IPS DF 4.7 (cell line): ENCODE data around the gene SUCO.
"Not testable (repeated sequence)": the region's sequence is repeated elsewhere in the genome, so short reads cannot be mapped to it uniquely, and the experiment has no call there.

ENCODE experiments used
- DNase-seq: peaks from one replicate; pipeline ENCODE4 v3.0.0-alpha.2; 2013; ENCODE audit warnings: low spot score; ENCODE audit errors: extremely low read depth

Gene SUCO

GRCh38 chr1:172557270-172557669 is 24.3 kb downstream of the SUCO start:
- no peak for DNase-seq

- no peak for DNase-seq
Observed at GRCh38 chr1:172559572-172560210, 26.7 kb downstream of the SUCO start.

DNA sequence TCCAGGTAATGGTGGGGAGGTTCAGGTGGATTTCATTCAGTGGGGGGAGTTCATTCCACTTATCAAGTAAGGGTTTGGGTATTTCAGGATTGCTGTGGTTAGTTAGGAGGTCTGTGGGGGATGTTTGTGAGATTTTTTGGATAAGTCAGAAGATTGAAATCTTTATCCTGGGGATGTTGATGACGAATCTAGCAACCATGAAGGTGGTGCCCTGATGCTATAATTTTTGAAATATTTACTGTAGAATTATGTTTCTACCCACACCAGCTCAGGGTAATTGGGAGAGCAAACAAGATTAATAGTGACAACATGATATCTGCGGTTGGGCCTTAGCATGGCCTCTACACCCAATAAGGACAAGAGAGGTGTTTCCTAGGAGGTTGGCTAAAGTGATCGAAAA is 28.3 kb downstream of the SUCO start:
- no peak for DNase-seq

GRCh38 chr1:172566196-172566997 is 33.4 kb downstream of the SUCO start:
- DNase-seq, result no peak

GRCh38 chr1:172567720-172568119 is 34.8 kb downstream of the SUCO start:
- no peak for DNase-seq

- no peak for DNase-seq
Observed at GRCh38 chr1:172574080-172574479, 41.1 kb downstream of the SUCO start.

GRCh38 chr1:172578586-172578985 is 45.6 kb downstream of the SUCO start:
- no peak for DNase-seq

DNA sequence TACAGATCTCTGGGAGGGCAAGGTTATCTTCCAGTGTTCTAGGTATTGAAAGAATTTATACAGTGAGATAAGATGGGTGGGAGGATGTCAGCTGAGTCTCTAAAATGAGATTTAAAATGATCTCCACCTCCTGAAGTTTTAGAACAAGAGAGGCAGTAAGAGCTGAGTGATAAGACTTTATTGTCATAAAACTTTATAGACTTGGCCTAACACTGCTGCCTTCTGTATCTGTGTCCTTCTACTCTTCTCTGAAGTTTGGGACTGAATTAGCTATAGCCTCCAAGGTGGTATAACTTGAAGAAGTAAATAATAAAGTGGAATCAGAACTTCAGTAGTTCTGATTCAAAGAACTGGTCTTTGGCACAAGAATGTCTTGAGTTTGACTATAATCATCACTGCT is 48.3 kb downstream of the SUCO start:
- no peak for DNase-seq

GRCh38 chr1:172581779-172582178 is 48.8 kb downstream of the SUCO start:
- DNase-seq, result no peak

GRCh38 chr1:172582889-172583288 is 49.9 kb downstream of the SUCO start:
- no peak for DNase-seq

- no peak for DNase-seq
Observed at GRCh38 chr1:172585348-172585747, 52.4 kb downstream of the SUCO start.

DNA sequence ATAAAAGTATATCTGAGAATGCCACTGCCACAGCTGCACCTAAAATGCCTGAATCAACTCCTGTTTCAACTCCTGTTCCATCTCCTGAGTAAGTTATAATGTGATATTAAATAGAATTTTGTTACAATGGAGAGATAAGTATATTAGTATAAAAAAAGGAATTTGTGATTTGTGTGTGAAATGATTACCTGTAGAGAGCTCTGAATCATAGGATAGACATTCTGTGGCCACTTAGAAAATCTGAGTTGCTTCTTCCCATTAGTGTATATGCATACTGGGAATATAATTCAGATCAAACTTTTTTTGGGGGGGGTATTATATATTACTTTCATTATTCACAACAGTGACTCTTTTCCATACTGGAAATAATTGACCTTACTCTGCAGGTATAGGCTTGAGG is 52.9 kb downstream of the SUCO start:
- no peak for DNase-seq

- DNase-seq, result no peak
Observed at GRCh38 chr1:172588296-172589291, 55.6 kb downstream of the SUCO start.

GRCh38 chr1:172589553-172589952 is 56.6 kb downstream of the SUCO start:
- DNase-seq, result no peak

DNA sequence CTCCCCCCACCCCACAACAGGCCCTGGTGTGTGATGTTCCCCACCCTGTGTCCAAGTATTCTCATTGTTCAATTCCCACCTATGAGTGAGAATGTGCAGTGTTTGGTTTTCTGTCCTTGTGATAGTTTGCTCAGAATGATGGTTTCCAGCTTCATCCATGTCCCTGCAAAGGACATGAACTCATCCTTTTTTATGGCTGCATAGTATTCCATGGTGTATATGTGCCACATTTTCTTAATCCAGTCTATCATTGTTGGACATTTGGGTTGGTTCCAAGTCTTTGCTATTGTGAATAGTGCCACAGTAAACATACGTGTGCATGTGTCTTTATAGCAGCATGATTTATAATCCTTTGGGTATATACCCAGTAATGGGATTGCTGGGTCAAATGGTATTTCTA is 58.5 kb downstream of the SUCO start:
- DNase-seq, result not testable (repeated sequence)

- DNase-seq, result not testable (repeated sequence)
Observed at GRCh38 chr1:172595066-172595465, 62.1 kb downstream of the SUCO start.

GRCh38 chr1:172596782-172597181 is 63.8 kb downstream of the SUCO start:
- DNase-seq, result not testable (repeated sequence)

DNA sequence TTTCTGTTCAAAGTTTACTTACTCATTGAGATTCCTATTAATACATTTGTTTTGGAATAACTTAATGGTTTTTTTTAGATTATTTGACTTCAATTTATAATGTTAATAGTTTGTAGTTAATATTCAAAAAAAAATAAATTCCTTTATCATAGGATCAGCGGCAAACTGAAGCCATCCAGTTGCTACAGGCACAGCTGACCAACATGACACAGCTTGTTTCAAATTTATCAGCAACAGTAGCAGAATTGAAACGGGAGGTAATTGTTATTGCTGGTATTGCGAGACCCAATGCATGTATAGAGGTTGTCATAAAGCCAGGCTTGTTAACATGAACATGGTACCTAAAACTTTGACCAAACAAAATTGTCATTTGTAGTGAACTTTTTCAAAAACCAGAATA is 67.0 kb downstream of the SUCO start:
- DNase-seq, result no peak

DNA sequence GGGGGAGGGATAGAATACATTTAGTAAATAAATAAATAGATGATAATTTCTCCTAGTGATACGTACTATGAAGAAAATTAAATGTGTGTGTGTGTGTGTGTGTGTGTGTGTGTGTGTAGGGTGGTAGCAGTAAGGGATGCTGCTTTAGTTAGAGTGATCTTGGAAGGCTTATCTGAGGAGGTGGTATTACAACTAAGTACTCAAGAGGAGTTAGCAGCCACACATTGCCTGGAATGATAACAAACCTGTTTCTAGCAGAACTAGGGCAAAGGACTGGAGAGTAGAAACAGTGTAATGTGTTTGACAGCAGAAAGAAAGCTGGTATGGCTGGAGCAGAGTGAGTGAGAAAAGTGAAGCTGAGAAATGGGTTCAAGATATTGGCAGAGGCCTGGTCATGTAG is 67.7 kb downstream of the SUCO start:
- DNase-seq, result no peak

- no peak for DNase-seq
Observed at GRCh38 chr1:172601046-172601630, 68.2 kb downstream of the SUCO start.

GRCh38 chr1:172602706-172603105 is 69.8 kb downstream of the SUCO start:
- DNase-seq, result no peak
